NCI-H345 treated with DMSO at 0.1 percent for 48 hours (cell line): ENCODE measurements around the gene SLC34A3.
A peak's percentile ranks its signal among the peaks of the same experiment; 100 is the strongest.

Source experiments
- DNase-seq: peaks from one replicate; lab custom pipeline; 2025; ENCODE audit not compliant: unreplicated experiment; lab: John Stamatoyannopoulos, UW

Gene SLC34A3

GRCh38 chr9:137195525-137196220 lies 35.0 kb upstream of the SLC34A3 start:
- peak; percentile 95 for DNase-seq

- DNase-seq, result no peak
These were observed 32.4 kb upstream of the SLC34A3 start for GRCh38 chr9:137198051-137198901.

- DNase-seq, result no peak
These were observed 31.8 kb upstream of the SLC34A3 start for GRCh38 chr9:137198902-137199283.

- DNase-seq, result no peak
These were observed 31.1 kb upstream of the SLC34A3 start for GRCh38 chr9:137199411-137200121.

- peak; percentile 98 for DNase-seq
These were observed 30.1 kb upstream of the SLC34A3 start, which contains the start of gene TPRN for GRCh38 chr9:137200311-137201204. Gene TPRN, minus strand, starts transcription at chr9:137200741. Its CDS starts 30 bp downstream, at chr9:137200711.

GRCh38 chr9:137201205-137201868 lies 29.4 kb upstream of the SLC34A3 start:
- DNase-seq, result no peak

DNA sequence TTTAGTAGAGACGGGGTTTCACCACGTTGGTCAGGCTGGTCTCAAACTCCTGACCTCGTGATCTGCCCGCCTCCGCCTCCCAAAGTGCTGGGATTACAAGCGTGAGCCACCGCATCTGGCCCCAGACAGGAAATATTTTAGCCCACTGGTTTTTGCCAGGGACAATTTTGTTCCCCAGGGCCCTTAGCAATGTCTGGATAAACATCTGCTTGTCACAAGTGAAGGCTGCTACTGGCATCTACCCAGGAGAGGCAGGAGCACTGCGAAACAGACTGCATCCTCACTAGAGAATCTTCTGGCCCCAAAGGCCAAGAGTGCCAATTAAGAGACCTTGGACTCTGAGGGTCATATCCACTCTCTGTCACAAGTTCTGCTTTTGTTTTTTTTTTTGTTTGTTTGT lies 27.7 kb upstream of the SLC34A3 start:
- no peak for DNase-seq

GRCh38 chr9:137204731-137205125 lies 26.0 kb upstream of the SLC34A3 start:
- DNase-seq, result no peak

DNA sequence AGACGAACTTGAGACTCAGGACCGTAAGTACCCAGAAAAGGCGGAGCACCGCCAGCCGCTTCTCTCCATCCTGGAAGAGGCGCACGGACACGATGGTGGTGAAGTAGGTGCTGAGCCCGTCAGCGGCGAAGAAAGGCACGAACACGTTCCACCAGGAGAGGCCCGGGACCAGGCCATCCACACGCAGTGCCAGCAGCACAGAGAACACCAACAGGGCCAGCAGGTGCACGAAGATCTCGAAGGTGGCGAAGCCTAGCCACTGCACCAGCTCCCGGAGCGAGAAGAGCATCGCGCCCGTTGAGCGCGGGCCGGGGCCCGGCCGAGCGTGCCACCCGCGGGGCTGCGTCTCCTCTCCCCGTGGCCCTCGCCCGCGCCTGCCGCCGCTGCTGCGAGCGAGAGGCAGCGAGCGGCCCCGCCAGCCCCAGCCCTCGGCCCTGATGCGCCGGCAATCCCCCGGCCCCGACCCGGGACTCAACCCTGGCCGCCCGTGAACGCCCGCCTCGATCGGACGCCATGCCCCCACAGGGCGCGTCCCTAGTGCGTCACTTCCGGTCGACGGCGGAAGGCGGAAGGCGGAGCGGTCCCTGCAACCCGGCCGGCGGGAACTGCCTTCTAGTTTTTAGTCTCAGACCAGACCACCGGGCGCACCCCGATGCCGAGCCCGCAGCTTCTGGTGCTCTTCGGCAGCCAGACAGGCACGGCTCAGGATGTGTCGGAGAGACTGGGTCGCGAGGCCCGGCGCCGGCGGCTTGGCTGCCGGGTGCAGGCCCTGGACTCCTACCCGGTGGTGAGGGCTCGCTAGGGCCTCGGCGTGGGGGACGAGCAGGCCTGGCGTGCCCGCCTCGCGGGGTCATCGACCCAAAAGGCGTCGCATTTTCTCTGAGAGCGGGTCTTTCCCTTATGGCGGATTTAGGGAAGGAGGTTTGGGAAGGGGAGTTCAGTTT lies 25.3 kb upstream of the SLC34A3 start, which contains the start of the genes NDOR1 and TMEM203:
TSS of gene NDOR1 (plus strand) at position 575 of the 944 bp plus-strand sequence. CDS start at position 653, 78 bp downstream.
TSS of gene TMEM203 (minus strand) at position 523 of the 944 bp plus-strand sequence. CDS start at position 289, 234 bp downstream.
- peak; percentile 58 for DNase-seq

- DNase-seq, result no peak
These were observed 24.1 kb upstream of the SLC34A3 start for GRCh38 chr9:137206602-137207001.

DNA sequence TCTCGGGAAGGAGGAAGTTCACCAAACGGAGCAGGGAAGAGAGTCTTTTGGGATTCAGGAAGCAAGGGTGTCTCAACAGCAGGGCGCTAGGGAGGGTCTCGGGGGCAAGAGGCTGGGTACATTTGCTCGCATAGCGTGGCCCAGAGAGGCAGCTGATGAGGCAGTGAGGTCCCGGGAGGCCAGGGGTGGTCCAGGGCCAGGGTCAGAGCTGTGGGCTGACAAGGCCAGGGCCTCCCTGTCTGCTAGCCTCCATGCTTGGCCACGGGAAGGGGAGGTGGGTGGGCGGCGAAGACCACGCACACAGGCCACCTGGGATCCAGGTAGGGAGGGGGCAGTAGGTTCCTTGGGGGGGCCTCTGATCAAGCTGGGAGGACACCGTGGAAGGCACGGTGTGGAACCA lies 19.2 kb upstream of the SLC34A3 start:
- no peak for DNase-seq

DNA sequence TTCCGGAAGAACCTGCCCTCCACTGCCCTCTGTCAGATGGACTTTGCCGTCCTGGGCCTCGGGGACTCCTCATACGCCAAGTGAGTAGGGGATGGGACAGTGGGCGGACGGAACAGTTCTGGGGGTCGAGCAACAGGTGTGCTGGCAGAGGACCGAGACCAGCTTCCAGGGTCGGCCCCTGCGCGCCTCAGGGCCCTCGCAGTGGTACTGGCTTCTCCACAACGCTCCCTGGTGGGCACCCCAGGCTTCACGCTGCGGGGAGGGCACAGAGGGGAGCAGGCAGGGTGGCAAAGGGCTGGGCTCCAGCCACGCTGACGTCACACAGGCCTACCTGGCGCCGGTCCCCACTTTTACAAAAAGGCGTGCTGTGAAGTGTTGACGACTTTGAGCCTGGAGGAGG lies 18.2 kb upstream of the SLC34A3 start:
- no peak for DNase-seq

- no peak for DNase-seq
These were observed 17.3 kb upstream of the SLC34A3 start for GRCh38 chr9:137213160-137214060.

DNA sequence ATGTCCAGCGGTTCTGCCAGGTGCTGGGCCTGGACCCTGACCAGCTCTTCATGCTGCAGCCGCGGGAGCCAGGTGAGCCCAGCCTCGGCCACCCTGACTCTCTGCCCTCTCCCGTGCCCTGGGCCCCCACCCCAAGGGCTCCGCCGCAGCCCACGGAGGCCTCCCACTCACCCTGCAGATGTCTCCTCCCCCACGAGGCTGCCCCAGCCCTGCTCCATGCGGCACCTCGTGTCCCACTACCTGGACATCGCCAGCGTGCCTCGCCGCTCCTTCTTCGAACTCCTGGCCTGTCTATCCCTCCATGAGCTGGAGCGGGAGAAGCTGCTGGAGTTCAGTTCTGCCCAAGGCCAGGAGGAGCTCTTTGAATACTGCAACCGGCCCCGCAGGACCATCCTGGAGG lies 16.1 kb upstream of the SLC34A3 start:
- DNase-seq, result no peak

- no peak for DNase-seq
These were observed 15.3 kb upstream of the SLC34A3 start for GRCh38 chr9:137215196-137215986.

DNA sequence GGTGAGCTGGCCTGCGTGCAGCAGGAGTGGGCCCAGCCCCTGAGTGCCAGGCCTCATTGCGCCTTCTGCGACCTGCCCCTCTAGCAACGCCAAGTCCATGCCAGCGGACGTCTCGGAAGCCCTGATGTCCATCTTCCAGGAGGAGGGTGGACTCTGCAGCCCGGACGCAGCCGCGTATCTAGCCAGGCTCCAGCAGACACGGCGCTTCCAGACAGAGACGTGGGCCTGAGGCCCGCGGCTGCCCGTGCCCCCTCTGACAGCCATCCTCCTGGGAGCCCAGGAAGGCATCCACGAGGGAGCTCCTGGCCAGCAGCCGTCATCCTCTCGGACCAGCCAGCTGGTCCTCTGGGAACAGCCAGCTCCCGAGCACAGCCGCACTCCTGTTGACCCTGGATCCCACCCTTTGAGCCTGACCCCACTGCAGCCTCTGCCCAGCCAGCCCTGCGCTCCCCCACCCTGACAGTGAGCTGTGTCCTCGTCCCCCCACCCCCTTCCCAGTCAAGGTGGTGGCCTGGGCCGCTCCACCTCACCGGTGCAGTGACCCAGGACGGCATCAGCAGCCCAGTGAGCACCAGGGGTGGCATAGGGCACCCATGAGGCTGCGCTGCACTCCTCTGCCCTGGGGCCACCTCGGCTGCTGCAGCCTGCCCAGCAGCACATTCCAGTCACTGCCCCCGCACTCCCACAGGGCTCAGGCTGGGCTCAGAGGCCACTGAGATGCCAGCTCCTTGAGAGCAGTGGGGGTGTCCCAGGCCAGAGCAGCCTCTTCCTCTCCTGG lies 14.3 kb upstream of the SLC34A3 start:
- no peak for DNase-seq
